Upper lobe of left lung (tissue), 6 donors: Measurements from ENCODE around the gene ERMP1. TPM values are rescaled to one million over a fixed set of nuclear protein-coding genes. Genes with fewer than 3 reads are reported as not detected.

Experiments used
- ATAC-seq, 2 donors: fragments of 200-7000 bp; cut with Tn5 transposase; one replicate each; pipeline ENCODE4 v1.9.1; 2022; ENCODE audit warnings: mild to moderate bottlenecking in 2 of 2, moderate library complexity in 2 of 2; ENCODE audit not compliant: low FRiP score in 2 of 2
- DNase-seq, 2 donors: peaks; one replicate each; pipeline ENCODE4 v3.0.0-alpha.2; 2019 to 2020
- H3K27ac ChIP-seq, 4 donors: fragments of 200-600 bp; sonication (generic); one replicate each; pipeline ENCODE4 v1.5.1; 2016 to 2019
- H3K27me3 ChIP-seq, 4 donors: fragments of 200-600 bp; sonication (generic); one replicate each; pipeline ENCODE4 v1.5.1; 2017 to 2019
- H3K36me3 ChIP-seq, 4 donors: fragments of 200-600 bp; sonication (generic); one replicate each; pipeline ENCODE4 v1.5.1; 2016 to 2019
- H3K4me1 ChIP-seq, 4 donors: fragments of 200-600 bp; sonication (generic); one replicate each; pipeline ENCODE4 v1.5.1; 2018 to 2019
- H3K4me3 ChIP-seq, 4 donors: fragments of 200-600 bp; sonication (generic); one replicate each; pipeline ENCODE4 v1.5.1; 2017 to 2019; ENCODE audit warnings: mild to moderate bottlenecking in 2 of 4, moderate library complexity in 1 of 4
- H3K9me3 ChIP-seq, 4 donors: fragments of 200-600 bp; sonication (generic); one replicate each; pipeline ENCODE4 v1.5.1; 2018 to 2019
- EP300 ChIP-seq, 4 donors: sonication (generic); formaldehyde crosslinking; IDR thresholded peaks; one replicate each; pipeline ENCODE4 v1.5.1; 2017; ENCODE audit warnings: antibody characterized with exemption in 4 of 4, control low read depth in 2 of 4
- POLR2A ChIP-seq, 4 donors: fragments of 450-650 bp; IDR thresholded peaks; one replicate each; pipeline ENCODE4 v1.5.1; 2016 to 2017; ENCODE audit warnings: antibody characterized with exemption in 4 of 4, mild to moderate bottlenecking in 2 of 4
- POLR2AphosphoS5 ChIP-seq, 2 donors: sonication (generic); formaldehyde crosslinking; IDR thresholded peaks; one replicate each; pipeline ENCODE4 v1.5.1; 2017; ENCODE audit warnings: antibody characterized with exemption in 2 of 2
- WGBS, 2 donors: methylation state at CpG; one replicate each; pipeline ENCODE4 v1.1.5; 2017 to 2018; 5-methylcytosine and 5-hydroxymethylcytosine counted together
- total RNA-seq, 6 donors: library from RNA; depleted of rRNA in 4 of 6; stranded (reverse); fragments of >200 nt in 4 of 6; gene quantifications; one replicate each; pipeline versions ENCODE4 v1.1.0 to v1.2.1, GENCODE V29; 2016 to 2021
- TF ChIP-seq, protein P1 (sequence below), 6 experiments: fragments of 450-650 bp in 4 of 6; fragments of 200-600 bp in 2 of 6; sonication (generic) in 2 of 6; IDR thresholded peaks; one replicate each; pipeline ENCODE4 v1.5.1; 2016 to 2019; ENCODE audit warnings: antibody characterized with exemption in 6 of 6
- donor health status: DM: no; HTN: no; CAD: no; lungs with moderate emphysema.
- donor health status: DM: no; HTN: yes; CAD: no; lungs with severe emphysema.

Gene ERMP1
- total RNA-seq, 6 donors from 2014 or later: 8.4 to 27.4 (median 20.5) TPM

DNA sequence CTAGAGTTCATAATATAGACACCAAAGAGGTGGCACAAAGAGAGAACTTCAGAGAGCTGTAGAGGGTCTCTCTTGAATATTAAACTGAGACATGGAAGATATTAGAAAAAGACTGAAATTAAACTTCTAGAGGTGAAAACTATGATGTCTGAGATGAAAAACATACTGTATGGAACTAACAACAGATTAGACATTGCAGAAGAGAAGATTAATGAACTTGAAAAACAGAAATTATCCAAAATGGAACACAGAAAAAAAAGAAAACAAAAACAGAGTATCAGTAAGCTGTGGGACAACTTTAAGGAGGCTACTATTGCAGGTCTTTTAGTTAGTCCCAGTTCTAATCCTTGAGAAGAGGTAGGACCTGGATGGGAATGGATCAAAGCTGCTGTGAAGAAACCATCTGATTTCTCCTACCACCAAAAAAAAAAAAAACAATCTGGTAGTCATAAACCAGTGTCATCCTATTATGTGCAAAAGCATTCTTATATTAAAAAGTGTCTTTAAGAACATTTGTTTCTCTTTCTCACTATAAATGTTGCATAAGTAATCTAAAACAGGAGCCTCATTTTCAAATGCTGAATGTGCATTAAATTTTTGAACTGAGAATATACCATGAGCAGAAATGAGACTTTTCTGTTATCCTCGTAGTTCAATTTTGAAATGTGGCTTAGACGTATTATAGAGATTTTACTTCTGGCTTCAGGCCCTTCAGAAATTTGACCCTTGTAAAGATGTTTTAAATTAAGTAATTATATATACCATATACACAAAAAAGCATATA is 96.2 kb downstream of the ERMP1 start:
- no peak for ATAC-seq
- WGBS, 2 donors: 48 to 94% methylated on average over 2 of the region's 2 CpGs
- H3K4me3 ChIP-seq: no peak overlapping the region
- H3K27me3 ChIP-seq: no peaks in the 10 kb centered on the region
- H3K27ac ChIP-seq: no peak overlapping the region
- DNase-seq: no peak
- no peaks in the 10 kb centered on the region for H3K4me1 ChIP-seq
- H3K9me3 ChIP-seq: no peaks in the 10 kb centered on the region
- peaks cover 0 to 47% (median 11%) of the 10 kb centered on the region in 4 donors for H3K36me3 ChIP-seq
- no peak for TF ChIP-seq POLR2AphosphoS5 (IDR thresholded peaks at IDR 0.05)
- TF ChIP-seq, protein P1, sequence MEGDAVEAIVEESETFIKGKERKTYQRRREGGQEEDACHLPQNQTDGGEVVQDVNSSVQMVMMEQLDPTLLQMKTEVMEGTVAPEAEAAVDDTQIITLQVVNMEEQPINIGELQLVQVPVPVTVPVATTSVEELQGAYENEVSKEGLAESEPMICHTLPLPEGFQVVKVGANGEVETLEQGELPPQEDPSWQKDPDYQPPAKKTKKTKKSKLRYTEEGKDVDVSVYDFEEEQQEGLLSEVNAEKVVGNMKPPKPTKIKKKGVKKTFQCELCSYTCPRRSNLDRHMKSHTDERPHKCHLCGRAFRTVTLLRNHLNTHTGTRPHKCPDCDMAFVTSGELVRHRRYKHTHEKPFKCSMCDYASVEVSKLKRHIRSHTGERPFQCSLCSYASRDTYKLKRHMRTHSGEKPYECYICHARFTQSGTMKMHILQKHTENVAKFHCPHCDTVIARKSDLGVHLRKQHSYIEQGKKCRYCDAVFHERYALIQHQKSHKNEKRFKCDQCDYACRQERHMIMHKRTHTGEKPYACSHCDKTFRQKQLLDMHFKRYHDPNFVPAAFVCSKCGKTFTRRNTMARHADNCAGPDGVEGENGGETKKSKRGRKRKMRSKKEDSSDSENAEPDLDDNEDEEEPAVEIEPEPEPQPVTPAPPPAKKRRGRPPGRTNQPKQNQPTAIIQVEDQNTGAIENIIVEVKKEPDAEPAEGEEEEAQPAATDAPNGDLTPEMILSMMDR (IDR thresholded peaks at IDR 0.05): no peak
- no peak for TF ChIP-seq EP300 (IDR thresholded peaks at IDR 0.05)
- no peak for TF ChIP-seq POLR2A (IDR thresholded peaks at IDR 0.05)

DNA sequence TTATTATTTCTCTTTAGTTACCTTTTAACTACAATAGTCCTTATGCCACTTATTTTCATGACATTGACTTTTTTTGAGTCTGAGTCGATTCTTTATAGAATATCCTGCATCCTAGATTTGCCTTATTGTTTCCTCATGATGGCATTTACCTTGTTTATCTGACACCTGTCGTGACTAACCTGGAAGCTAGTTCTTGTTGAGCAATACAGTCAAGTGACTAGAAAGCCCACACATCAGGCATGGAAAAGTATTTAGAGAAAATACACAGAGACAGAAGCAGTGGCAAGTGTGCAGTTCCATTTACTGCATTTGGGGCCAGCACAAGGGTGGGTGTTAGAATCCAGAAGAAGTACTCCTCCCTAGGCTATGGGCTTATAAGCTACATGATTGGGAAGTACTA is 97.8 kb downstream of the ERMP1 start:
- Histone ChIP-seq H3K27me3 (no peaks in the 10 kb centered on the region), H3K4me1 (no peaks in the 10 kb centered on the region), H3K36me3 (peaks cover 0 to 40% (median 11%) of the 10 kb centered on the region in 4 donors), H3K4me3 (no peak overlapping the region), H3K9me3 (no peaks in the 10 kb centered on the region), H3K27ac (no peak overlapping the region)
- WGBS, 2 donors: 90 to 98% methylated on average over 2 of the region's 2 CpGs
- ATAC-seq: no peak
- TF ChIP-seq EP300 (IDR thresholded peaks at IDR 0.05) (no peak), POLR2AphosphoS5 (IDR thresholded peaks at IDR 0.05) (no peak), POLR2A (IDR thresholded peaks at IDR 0.05) (no peak)
- TF ChIP-seq, protein P1 (IDR thresholded peaks at IDR 0.05): no peak
- no peak for DNase-seq

Other genes starting within 250 kb of the ERMP1 start
- gene RIC1, start 204.0 kb downstream of the ERMP1 start, total RNA-seq: 10 to 100 TPM; 21.5 to 62.9 (median 31.0) TPM
- not detected for gene MLANA, start 57.8 kb upstream of the ERMP1 start, total RNA-seq
- 10 to 100 TPM in 4 of 6 donors, 1 to 10 TPM in 2; 6.4 to 19.8 (median 12.6) TPM for gene RANBP6, start 182.5 kb upstream of the ERMP1 start, total RNA-seq